Putamen (tissue), 1 donor: ENCODE results near the gene GRN.
"Not testable (repeated sequence)": the region's sequence is repeated elsewhere in the genome, so short reads cannot be mapped to it uniquely, and the experiment has no call there.

Source experiments
- DNase-seq: peaks from one replicate; pipeline ENCODE4 v3.0.0-alpha.2; 2016; ENCODE audit warnings: low spot score

Gene GRN

DNA sequence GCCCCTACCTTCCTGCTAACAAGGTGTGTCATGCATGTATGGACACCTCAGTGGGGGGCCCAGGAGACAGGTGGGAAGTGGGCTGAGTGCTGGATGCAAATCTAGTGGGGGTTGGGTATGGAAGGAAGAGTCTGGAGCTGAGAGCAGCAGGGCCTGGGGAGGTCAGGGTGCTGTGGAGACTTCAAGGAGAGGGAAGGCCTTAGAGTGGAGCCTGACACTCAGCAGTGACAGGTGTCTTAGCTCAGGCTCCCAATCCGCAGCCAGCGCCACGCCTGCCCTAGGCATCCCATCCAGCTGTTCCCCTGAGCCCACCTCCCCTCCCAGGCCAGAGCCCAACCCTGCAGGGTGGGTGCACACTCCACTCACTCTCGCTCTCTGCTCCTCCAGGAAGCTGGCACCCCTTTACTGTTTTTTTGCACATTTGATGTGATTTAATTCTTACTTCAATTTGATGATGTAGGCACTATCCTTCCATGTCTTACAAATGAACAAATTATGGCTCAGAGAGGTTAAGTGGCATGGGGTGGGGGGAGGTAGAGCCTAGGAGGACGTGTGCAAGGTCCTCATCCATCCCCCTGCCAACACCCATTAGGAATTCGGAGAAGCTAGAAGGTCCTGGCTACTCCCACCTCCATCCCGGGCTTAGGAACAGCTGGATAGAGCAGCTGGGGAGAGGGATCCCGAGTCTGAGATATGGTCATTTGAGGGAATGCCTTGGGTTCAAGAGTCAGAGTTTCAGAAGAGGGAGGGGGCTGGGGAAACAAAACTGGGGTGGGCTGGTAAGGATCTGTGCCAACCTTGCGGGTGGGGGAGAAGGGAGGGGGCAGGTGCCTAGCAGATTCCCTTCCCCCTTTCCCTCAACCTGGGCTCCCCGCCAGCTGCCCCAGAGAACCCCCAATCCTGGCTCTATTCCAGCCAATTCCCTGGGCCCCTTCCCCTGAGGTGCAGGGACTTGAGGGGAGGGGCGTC lies 16.5 kb downstream of the GRN start:
- DNase-seq = no peak

DNA sequence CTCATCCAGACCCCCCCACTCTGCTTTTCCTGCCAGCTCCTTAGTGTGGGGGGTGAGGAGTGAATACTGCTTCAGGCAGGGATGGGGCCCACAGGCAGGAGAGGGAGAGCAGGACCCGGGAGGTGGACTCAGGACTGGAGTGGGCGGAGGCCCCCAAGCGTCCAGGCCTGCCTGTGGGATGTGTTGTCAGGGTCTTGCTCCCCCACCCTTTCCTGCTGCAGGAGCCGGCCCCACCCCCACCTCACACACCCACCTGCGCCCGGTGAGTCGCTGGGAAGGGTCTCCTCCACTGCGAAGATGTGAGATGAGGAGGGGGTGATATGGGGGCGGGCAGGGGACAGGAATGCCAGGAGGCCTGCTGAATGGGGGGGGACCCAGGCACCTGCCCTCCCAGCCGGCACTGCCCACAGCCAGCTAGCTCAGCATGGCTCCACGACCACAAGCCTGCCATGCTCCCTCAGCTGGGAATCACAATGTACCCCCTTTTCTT lies 17.4 kb downstream of the GRN start:
- DNase-seq = no peak

DNA sequence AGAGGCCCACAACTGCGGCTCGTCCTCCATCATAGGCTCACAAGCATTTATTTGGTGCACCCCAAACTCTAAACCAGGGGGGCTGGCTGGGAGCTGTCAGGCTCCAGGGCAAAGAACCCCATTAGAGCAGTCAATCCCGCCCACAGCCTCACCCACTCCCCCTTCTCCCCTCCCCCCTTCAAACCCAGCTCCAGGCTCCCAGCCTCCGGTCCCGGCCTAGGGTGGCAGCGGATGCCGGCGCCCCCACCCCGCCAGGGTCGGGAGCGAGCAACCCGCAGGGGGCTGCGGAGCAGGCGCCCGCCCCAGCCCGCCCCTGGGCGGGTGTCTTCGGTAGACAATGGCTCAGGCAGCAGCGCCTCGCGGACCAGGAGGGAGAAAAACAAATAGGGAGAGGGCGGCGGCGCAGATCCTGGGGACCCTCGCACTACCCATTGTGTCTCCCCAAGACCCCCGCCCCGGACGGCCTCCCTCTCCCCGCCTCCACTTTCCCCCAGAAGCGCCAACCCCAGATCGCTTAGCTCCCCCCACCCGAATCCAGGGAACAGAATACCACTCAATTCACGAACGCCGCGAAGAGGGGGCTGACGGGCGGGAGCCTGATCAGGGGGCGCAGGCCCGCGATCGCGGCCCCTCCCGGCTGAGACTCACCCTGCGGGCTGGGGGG lies 18.0 kb downstream of the GRN start:
- no peak for DNase-seq

DNA sequence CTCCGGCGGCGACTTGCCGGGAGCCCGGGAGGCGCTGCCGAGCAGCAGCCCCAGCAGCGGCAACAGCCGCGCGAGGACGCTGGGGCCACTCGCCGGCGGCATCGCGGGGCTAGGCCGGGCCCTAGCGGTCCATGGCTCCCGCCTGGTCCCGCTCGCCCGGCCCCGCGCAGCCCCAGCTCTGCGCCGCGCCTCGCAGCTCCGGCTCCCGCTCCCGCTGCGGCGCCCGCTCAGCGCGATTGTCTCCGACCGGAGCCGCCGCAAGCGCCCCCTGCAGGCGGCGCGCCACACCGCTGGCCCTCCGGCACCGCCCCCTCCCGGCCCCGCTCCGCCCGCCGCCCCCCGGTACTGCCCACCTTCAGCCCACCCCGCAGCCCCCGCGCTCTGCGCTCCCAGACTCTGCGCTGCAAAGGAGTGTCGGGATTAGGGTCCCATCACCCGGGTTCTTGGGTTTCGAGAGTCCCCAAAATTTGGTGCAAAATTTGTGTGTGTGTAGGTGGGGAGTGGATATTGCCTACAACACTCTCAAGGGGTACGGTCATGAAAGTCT lies 18.6 kb downstream of the GRN start, which contains the start of gene FAM171A2:
TSS of gene FAM171A2 (minus strand) at position 241 of the 547 bp plus-strand sequence. CDS start at position 102, 139 bp downstream.
- DNase-seq = peak; percentile 42

GRCh38 chr17:44365051-44365450 lies 19.9 kb downstream of the GRN start:
- not testable (repeated sequence) for DNase-seq

DNA sequence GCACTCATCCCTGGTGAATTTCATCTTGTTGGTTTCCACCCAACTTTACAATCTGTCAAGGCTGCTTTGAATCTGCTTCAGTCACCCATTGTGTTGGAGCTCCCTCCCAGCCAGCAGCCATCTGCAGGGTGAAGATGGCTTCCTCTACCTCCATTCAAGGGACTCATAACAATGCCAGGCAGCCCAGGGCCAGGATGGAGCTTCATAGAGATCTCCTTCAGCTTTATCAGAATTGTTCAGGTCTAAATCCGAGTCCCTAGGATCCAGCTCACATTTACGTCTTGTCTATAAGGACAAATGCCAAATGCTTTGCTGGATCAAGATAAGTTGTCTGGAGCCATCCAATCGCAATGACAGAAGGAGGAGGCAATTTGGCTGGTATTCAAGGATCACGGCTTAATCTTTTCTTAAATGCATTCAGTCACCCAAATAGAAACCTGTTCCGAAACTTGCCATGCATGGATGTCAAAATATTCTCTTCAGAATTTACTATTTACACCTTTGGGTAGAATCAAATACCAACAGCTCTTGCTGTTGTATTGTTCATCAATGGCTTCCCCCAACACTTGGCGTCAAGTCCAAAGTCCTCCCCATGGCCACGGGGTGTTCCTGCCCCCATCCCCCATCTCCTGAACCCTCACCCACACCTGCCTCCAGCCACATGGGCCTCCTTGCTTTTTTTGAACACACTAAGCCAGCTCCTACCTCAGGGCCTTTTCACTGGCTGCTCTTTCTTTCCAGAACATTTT lies 22.3 kb downstream of the GRN start:
- no peak for DNase-seq

GRCh38 chr17:44368391-44369243 lies 23.5 kb downstream of the GRN start:
- not testable (repeated sequence) for DNase-seq

GRCh38 chr17:44369414-44370023 lies 24.4 kb downstream of the GRN start:
- not testable (repeated sequence) for DNase-seq

DNA sequence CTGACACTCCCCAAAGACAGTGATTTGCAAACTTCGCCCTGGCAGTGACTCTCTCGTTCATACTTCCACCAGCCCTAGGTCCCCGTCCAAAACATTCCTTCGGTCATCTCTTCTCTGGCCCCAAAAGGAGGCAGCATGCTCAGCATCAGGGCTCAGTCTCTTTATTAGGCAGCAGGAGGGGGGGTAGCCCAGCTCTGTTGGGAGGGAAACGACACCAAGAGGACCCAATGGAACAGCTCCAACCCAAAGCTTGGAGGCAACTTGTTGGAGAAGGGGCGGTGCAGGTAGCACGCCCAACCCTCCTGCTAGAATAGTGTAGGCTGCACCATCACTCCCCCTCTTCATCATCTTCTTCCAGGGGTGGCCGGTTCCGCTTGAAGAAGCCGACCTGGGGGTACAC lies 26.9 kb downstream of the GRN start:
- no peak for DNase-seq

- DNase-seq = no peak
These were observed 29.4 kb downstream of the GRN start for GRCh38 chr17:44374306-44375195.

- no peak for DNase-seq
These were observed 30.3 kb downstream of the GRN start for GRCh38 chr17:44375196-44376017.

- no peak for DNase-seq
These were observed 31.0 kb downstream of the GRN start for GRCh38 chr17:44376124-44376523.

- no peak for DNase-seq
These were observed 31.7 kb downstream of the GRN start for GRCh38 chr17:44376779-44377178.

GRCh38 chr17:44378171-44378705 lies 33.1 kb downstream of the GRN start:
- no peak for DNase-seq

DNA sequence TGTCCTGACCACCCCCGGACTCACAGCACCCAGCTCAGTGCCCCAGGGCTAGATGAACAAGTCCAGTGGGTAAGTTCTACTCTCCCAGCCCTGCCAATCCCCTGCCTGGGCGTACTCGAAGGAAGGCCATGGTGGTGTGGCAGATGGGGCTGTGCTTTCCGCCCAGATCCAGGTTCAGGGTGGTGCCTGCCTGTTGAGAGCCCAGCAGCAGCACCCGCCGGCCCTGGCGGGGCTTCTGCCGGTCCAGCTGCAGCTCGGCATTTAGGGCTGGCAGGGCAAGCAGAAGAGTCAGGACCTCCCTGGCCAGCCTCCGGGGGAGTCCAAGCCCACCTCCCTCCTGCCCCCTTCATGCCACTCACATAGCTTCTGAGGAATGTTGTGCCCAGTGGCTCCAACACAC lies 34.8 kb downstream of the GRN start:
- DNase-seq = no peak

- DNase-seq = no peak
These were observed 35.7 kb downstream of the GRN start for GRCh38 chr17:44380767-44381166.

DNA sequence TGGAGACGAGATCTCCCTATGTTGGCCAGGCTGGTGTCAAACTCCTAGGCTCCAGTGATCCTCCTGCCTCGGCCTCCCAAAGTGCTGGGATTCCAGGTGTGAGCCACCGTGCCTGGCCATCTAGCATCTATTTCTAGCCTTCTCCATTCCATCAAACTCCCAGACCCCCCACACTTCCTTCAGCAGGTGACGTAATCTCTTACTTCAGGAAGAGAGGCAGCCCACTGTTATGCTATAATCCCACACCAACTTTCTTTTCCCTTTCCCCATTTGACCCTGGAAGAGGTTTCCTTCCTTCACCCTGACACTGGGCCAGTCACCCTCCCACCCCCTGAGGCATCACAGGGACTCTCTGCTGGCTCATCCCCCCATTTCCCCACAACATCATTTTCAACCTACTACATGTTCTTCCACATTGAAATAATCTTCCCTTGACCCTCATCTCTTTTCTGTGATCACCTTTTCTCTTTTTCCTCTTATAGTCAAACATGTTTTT lies 36.8 kb downstream of the GRN start:
- no peak for DNase-seq

DNA sequence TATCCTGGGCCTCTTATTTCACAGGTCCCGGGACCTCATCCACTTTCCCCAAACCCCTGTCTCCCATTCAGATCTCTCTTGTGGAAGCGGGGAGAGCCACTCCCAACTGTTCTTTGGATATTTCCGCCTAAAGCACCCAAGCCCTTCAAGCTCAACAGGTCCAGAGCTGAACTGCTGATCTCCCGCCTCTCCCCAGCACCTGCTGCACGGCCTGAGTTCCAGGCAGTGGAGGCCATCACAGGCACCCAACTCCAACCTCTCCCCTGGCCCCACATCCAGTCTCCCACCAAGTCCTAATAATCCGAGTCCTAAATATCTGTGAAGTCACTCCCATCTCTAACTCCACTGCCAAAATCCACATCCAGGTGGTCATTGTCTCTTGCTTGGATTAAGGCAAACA lies 37.8 kb downstream of the GRN start:
- DNase-seq = no peak
